Measurements from ENCODE around the gene RIN3.
"Not testable (repeated sequence)": the region's sequence is repeated elsewhere in the genome, so short reads cannot be mapped to it uniquely, and the experiment has no call there.

The RIN3 gene

DNA sequence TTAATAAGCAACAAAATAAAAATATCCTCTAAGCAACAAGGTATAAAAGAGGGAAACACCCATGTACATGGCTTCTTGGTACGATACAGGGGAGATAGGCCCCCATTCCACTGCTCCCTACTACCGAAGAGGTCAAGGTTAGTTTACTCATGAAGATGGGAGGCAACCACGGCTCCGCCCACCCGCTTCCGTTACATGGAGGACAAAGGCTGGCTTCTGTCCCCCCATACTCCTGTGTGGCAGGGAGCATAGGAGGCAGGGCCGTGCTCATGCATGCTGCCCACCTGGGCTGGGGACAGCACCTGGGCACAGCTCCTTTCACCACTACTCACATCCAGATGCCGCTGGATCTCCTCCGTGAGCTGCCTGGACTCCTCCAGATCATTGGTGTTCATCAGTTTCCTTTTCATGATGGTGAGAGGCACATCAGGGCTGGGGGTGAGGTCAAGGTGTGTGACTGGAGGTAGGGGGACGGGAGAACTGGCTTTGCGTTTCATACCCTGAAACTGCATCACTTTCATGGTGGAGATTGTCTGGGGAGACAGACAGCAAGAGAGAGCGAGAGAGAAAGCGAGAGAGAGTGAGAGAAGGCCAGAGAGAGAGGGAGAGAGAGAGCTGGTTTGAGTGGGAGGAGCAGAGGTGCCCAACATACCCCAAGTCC is 195.9 kb downstream of the RIN3 start:
- no peak overlapping the region for H3K4me3 ChIP-seq (ENCODE audit: low read depth, low read length)
- DNase-seq (ENCODE audit: low read depth), result no peak
- TF ChIP-seq, protein P1, sequence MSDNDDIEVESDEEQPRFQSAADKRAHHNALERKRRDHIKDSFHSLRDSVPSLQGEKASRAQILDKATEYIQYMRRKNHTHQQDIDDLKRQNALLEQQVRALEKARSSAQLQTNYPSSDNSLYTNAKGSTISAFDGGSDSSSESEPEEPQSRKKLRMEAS (IDR thresholded peaks at IDR 0.05; ENCODE audit: low read depth, low read length), result no peak
- TF ChIP-seq, protein P2, sequence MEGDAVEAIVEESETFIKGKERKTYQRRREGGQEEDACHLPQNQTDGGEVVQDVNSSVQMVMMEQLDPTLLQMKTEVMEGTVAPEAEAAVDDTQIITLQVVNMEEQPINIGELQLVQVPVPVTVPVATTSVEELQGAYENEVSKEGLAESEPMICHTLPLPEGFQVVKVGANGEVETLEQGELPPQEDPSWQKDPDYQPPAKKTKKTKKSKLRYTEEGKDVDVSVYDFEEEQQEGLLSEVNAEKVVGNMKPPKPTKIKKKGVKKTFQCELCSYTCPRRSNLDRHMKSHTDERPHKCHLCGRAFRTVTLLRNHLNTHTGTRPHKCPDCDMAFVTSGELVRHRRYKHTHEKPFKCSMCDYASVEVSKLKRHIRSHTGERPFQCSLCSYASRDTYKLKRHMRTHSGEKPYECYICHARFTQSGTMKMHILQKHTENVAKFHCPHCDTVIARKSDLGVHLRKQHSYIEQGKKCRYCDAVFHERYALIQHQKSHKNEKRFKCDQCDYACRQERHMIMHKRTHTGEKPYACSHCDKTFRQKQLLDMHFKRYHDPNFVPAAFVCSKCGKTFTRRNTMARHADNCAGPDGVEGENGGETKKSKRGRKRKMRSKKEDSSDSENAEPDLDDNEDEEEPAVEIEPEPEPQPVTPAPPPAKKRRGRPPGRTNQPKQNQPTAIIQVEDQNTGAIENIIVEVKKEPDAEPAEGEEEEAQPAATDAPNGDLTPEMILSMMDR (IDR thresholded peaks at IDR 0.05; ENCODE audit: low read depth, low read length), result no peak
- TF ChIP-seq POLR2A (IDR thresholded peaks at IDR 0.05; ENCODE audit: extremely low read depth, insufficient read length) (no peak), MYC (IDR thresholded peaks at IDR 0.05; ENCODE audit: low read depth, low read length) (no peak)

DNA sequence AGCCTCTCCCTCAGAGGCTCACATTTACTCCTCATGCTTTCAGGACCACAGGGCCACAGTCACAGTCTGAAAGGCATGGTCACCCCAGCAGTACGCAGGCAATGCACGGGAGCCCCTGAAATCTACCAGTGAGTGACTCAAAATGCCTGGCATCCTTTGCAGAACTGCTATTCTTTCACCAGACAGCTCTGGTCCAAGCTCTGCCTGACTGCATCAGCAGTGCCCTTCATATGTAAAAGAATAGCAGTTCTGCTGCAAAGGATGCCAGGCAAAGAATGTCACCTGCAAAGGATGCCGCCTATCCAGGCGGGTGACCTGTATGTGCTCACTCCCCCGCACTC is 196.4 kb downstream of the RIN3 start:
- no peak for DNase-seq (ENCODE audit: low read depth)
- H3K4me3 ChIP-seq (ENCODE audit: low read depth, low read length), result no peak overlapping the region
- TF ChIP-seq MYC (IDR thresholded peaks at IDR 0.05; ENCODE audit: low read depth, low read length) (no peak), POLR2A (IDR thresholded peaks at IDR 0.05; ENCODE audit: extremely low read depth, insufficient read length) (no peak)
- TF ChIP-seq, protein P2 (IDR thresholded peaks at IDR 0.05; ENCODE audit: low read depth, low read length), result no peak
- TF ChIP-seq, protein P1 (IDR thresholded peaks at IDR 0.05; ENCODE audit: low read depth, low read length), result no peak

DNA sequence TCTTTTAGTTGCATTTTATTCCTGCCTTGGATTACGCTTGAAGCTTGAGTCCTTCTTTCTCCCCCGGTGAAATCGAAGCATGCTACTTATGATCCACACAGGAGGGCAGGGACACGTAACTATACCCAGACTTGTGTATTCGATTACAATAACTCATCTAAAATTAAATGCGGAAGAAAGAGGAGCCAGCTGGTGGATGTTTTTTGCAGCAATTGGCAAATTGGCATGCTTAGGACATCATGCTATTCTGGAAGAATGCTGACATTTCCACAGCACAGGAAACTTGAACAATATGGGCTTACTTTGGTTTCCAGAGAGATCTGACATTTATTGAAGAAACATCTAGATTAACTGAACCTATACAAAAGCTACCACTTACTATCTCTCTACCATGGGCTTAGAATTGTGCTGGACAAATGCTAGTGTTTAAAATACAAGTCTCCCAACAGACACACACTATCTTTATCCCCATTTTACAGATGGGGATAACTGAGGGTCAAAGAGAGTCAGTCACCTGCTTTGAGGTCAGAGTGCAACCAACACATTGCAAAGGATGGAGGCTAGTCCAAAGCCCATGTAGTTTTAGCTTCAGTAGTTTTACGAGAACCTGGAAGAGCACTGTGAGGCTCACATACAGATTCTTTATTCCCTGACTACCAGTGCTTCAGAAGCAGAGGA is 198.5 kb downstream of the RIN3 start:
- no peak for TF ChIP-seq MYC (IDR thresholded peaks at IDR 0.05; ENCODE audit: low read depth, low read length)
- TF ChIP-seq POLR2A (IDR thresholded peaks at IDR 0.05; ENCODE audit: extremely low read depth, insufficient read length), result no peak
- TF ChIP-seq, protein P1 (IDR thresholded peaks at IDR 0.05; ENCODE audit: low read depth, low read length), result no peak
- TF ChIP-seq, protein P2 (IDR thresholded peaks at IDR 0.05; ENCODE audit: low read depth, low read length), result no peak
- DNase-seq (ENCODE audit: low read depth), result no peak
- H3K4me3 ChIP-seq (ENCODE audit: low read depth, low read length), result no peak overlapping the region

DNA sequence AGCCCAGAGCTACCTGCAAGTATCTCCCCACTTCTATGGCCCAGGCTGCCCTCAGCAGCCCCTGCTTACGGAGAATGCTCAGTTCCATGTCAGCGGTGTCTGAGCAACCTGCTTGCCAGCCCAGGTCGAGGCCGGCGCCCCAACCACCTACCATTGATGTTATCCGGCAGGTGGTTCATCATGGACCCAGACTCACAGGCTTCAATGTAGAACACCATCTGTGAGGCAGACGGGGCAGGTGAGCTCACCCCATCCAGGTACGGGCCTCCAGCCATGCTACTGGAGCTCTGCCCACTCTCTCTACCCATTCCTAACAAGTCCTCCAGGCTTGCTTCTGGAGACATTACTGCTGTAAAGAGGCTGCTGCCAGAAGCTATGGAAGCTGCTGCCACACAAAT is 199.1 kb downstream of the RIN3 start:
- no peak overlapping the region for H3K4me3 ChIP-seq (ENCODE audit: low read depth, low read length)
- no peak for DNase-seq (ENCODE audit: low read depth)
- TF ChIP-seq MYC (IDR thresholded peaks at IDR 0.05; ENCODE audit: low read depth, low read length), result no peak
- TF ChIP-seq, protein P2 (IDR thresholded peaks at IDR 0.05; ENCODE audit: low read depth, low read length), result no peak
- TF ChIP-seq, protein P1 (IDR thresholded peaks at IDR 0.05; ENCODE audit: low read depth, low read length), result no peak
- no peak for TF ChIP-seq POLR2A (IDR thresholded peaks at IDR 0.05; ENCODE audit: extremely low read depth, insufficient read length)

DNA sequence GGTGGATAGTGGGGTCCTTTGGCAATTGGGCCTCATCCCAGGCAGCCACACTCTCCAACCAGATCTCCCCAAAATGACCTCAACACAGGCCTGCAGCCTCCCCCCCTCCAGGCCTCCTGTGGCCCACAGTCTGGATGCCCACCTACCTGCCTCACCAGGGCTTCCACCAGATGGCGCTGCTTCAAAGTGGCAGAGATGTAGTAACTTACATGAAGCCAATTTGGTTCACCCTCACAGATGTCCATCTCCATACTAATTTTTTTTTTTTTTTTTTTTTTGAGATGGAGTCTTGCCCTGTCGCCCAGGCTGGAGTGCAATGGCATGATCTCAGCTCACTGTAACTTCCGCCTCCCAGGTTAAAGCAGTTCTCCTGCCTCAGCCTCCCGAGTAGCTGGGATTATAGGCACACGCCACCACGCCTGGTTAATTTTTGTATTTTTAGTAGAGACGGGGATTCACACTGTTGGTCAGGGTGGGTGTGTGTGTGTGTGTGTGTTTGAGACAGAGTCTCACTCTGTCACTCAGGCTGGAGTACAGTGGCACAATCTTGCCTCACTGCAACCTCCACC is 201.2 kb downstream of the RIN3 start:
- TF ChIP-seq, protein P2 (IDR thresholded peaks at IDR 0.05; ENCODE audit: low read depth, low read length), result peak; percentile 90
- H3K4me3 ChIP-seq (ENCODE audit: low read depth, low read length), result not testable (repeated sequence)
- DNase-seq (ENCODE audit: low read depth), result peak; percentile 71

Data from NB4 (cell line).